GM12801 (cell line): ENCODE results near the gene CHD5.

Experiments used
- CTCF ChIP-seq: IDR thresholded peaks from one replicate; pipeline ENCODE4 v1.5.1; 2011; ENCODE audit warnings: control low read depth; ENCODE audit not compliant: insufficient read length; ENCODE audit errors: extremely low read depth

CHD5 gene

GRCh38 chr1:6207921-6208320, 27.8 kb upstream of the CHD5 start:
- TF ChIP-seq CTCF = no peak

- TF ChIP-seq CTCF = no peak
Observed at GRCh38 chr1:6207075-6207885, 27.2 kb upstream of the CHD5 start.

- TF ChIP-seq CTCF = no peak
Observed at GRCh38 chr1:6206520-6206855, 26.4 kb upstream of the CHD5 start.

GRCh38 chr1:6205849-6206519, 25.9 kb upstream of the CHD5 start, which contains the start of gene RNF207:
TSS of gene RNF207 (plus strand) at chr1:6206119. CDS start at chr1:6206536, 417 bp downstream.
- TF ChIP-seq CTCF = no peak

GRCh38 chr1:6202256-6202655, 22.1 kb upstream of the CHD5 start:
- TF ChIP-seq CTCF = no peak

- TF ChIP-seq CTCF = no peak
Observed at GRCh38 chr1:6200188-6200809, 20.2 kb upstream of the CHD5 start.

- TF ChIP-seq CTCF = no peak
Observed at GRCh38 chr1:6199298-6200187, 19.4 kb upstream of the CHD5 start, which contains the start of gene RPL22. TSS of gene RPL22 (minus strand) at chr1:6199595. CDS start at chr1:6199573, 22 bp downstream.
